A549 treated with RU486 at 1 μM for 4 hours (cell line): ENCODE measurements around the gene OR2Z1. TPM values are rescaled to one million over a fixed set of nuclear protein-coding genes. Genes with fewer than 3 reads are reported as not detected.

Source experiments
- total RNA-seq: library from RNA; stranded (reverse); fragments of 200-300 nt; extraction: Qiagen RNA extraction; gene quantifications from 5 replicates; pipeline ENCODE4 v1.2.3, GENCODE V29; 2022; ENCODE audit warnings: low read depth

The OR2Z1 gene, protein sequence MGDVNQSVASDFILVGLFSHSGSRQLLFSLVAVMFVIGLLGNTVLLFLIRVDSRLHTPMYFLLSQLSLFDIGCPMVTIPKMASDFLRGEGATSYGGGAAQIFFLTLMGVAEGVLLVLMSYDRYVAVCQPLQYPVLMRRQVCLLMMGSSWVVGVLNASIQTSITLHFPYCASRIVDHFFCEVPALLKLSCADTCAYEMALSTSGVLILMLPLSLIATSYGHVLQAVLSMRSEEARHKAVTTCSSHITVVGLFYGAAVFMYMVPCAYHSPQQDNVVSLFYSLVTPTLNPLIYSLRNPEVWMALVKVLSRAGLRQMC
- total RNA-seq, result not detected in 5 replicates

DNA sequence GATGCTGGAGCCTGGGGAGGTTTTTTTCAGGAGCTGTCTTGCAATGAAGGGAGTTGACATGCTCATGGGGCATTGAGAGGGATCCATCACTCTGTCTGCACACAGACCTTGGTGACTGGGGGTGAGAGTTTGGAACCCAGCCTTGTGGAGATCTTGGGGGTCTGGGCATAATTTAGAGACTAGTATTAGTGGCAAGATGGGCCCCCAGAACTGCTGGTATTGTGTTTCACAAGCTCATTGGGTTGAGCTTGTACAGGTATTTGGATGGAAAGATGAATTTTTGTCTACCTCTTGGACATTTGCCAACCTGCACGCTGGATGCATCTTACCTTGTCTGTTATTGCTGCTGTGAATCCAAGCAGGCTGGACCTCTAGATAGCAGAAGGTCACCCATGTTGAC lies at the start of gene OR2Z1:
TSS of gene OR2Z1 (plus strand) at position 301 of the 400 bp plus-strand sequence. CDS start 9,395 bp downstream, outside the sequence.

DNA sequence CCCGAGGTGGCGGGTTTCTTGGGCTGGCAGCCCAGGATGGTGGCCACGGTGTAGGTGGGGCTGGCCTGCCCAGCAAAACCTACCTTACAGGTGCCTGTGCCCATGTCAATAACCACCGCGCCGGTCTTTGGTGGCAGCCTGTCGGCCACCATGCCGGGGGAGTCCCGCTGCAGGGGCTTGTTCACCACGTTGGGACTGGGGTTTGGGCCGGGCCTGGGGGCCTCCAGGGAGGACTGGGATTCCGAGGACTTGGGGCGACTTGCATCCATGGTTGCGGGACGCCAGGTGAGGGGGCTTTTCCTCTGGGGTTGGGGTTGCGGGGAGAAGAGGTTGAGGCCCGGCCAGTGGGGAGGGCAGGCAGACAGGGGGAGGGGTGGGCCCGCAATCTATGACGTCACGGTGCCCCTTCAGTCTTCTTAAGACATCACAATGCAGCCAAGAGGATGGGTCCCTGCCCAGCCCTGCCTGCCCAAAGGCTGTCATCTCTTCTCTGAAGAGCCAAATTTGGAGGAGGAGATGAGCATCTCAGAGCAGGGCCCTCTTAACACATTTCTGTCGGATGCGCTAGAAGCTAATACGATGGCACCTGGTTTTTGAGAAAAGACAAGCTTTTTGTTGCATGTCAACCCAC lies 22.9 kb upstream of the OR2Z1 start, which contains the start of gene ACTL9:
TSS of gene ACTL9 (minus strand) at position 363 of the 631 bp plus-strand sequence. CDS start at position 269, 94 bp downstream.

Other genes with a start within 250 kb of the OR2Z1 start
- gene PRAM1, start 219.0 kb upstream of the OR2Z1 start, total RNA-seq, result 0.17 to 0.31 TPM (median 0.28 TPM) in 3 of 5 replicates, not detected in the others
- gene ZNF414, start 207.5 kb upstream of the OR2Z1 start, total RNA-seq, result 14.2 to 19.0 TPM (median 17.5 TPM) in 5 replicates
- 0.25 to 0.65 TPM (median 0.32 TPM) in 5 replicates for gene MYO1F, start 144.2 kb upstream of the OR2Z1 start, total RNA-seq
- 10.7 to 19.6 TPM (median 15.0 TPM) in 5 replicates for gene ADAMTS10, start 110.9 kb upstream of the OR2Z1 start, total RNA-seq
- gene NFILZ, start 91.0 kb upstream of the OR2Z1 start, total RNA-seq, result not detected in 5 replicates
- not detected in 5 replicates for gene ACTL9, start 22.8 kb upstream of the OR2Z1 start, total RNA-seq
- gene ZNF558, start 110.7 kb downstream of the OR2Z1 start, total RNA-seq, result 4.6 to 7.4 TPM (median 7.0 TPM) in 5 replicates
- not detected in 5 replicates for gene MBD3L1, start 110.7 kb downstream of the OR2Z1 start, total RNA-seq